ENCODE results near the gene WRAP53.

Gene WRAP53

GRCh38 chr17:7687908-7688807, at the start of gene WRAP53:
Gene WRAP53 (plus strand): TSS chr17:7688477. CDS start chr17:7688649, 172 bp downstream.
- DNase-seq: peak; percentile 98

GRCh38 chr17:7640783-7641182, 47.5 kb upstream of the WRAP53 start:
- no peak for DNase-seq

GRCh38 chr17:7641635-7642034, 46.6 kb upstream of the WRAP53 start:
- peak; percentile 8 for DNase-seq

- peak; percentile 43 for DNase-seq
Observed at GRCh38 chr17:7644775-7645174, 43.5 kb upstream of the WRAP53 start.

GRCh38 chr17:7646457-7646856, 41.8 kb upstream of the WRAP53 start:
- no peak for DNase-seq

GRCh38 chr17:7647018-7647417, 41.3 kb upstream of the WRAP53 start:
- no peak for DNase-seq

- DNase-seq: peak; percentile 37
Observed at GRCh38 chr17:7650509-7651096, 37.7 kb upstream of the WRAP53 start, which contains the start of gene ATP1B2. Gene ATP1B2 (plus strand): TSS chr17:7650926. CDS start chr17:7651519, 593 bp downstream.

GRCh38 chr17:7651097-7651664, 37.1 kb upstream of the WRAP53 start:
- no peak for DNase-seq

- DNase-seq: no peak
Observed at GRCh38 chr17:7651665-7652387, 36.5 kb upstream of the WRAP53 start.

GRCh38 chr17:7652388-7653356, 35.6 kb upstream of the WRAP53 start:
- DNase-seq: no peak

GRCh38 chr17:7654832-7655540, 33.3 kb upstream of the WRAP53 start:
- DNase-seq: no peak

- no peak for DNase-seq
Observed at GRCh38 chr17:7655541-7655840, 32.8 kb upstream of the WRAP53 start.

GRCh38 chr17:7656958-7657609, 31.2 kb upstream of the WRAP53 start:
- no peak for DNase-seq

- no peak for DNase-seq
Observed at GRCh38 chr17:7667656-7668406, 20.4 kb upstream of the WRAP53 start.

- DNase-seq: no peak
Observed at GRCh38 chr17:7668482-7668881, 19.8 kb upstream of the WRAP53 start.

- DNase-seq: peak; percentile 44
Observed at GRCh38 chr17:7673239-7673638, 15.0 kb upstream of the WRAP53 start.

- DNase-seq: no peak
Observed at GRCh38 chr17:7674934-7675333, 13.3 kb upstream of the WRAP53 start.

GRCh38 chr17:7676533-7676932, 11.7 kb upstream of the WRAP53 start:
- DNase-seq: no peak

GRCh38 chr17:7677388-7678067, 10.7 kb upstream of the WRAP53 start:
- no peak for DNase-seq
